Measurements from ENCODE around the gene MSL1. TPM values are rescaled to one million over a fixed set of nuclear protein-coding genes. Genes with fewer than 3 reads are reported as not detected.

Gene MSL1
- total and polyA plus RNA-seq, 2 donors (not counting 1 experiment from before 2014, with no cell fraction given) = 52.4 to 86.3 TPM

GRCh38 chr17:40106760-40107521 lies 14.8 kb upstream of the MSL1 start:
- Histone ChIP-seq H3K9ac (ENCODE audit: insufficient read depth, low read length) (no peak overlapping the region), H3K27ac (ENCODE audit: insufficient read depth, low read length) (peak overlapping the region; percentile 96), H3K27me3 (ENCODE audit: control insufficient read depth, insufficient read depth, low read length) (no peaks in the 10 kb centered on the region), H3K36me3 (ENCODE audit: control insufficient read depth, insufficient read depth, low read length) (no peaks in the 10 kb centered on the region), H3K79me2 (ENCODE audit: control insufficient read depth, insufficient read depth, low read length) (no peaks in the 10 kb centered on the region), H3K4me1 (ENCODE audit: control insufficient read depth, extremely low read depth, insufficient read depth, low read length) (peaks cover 44% of the 10 kb centered on the region), H2AFZ (ENCODE audit: low read length) (peak overlapping the region; percentile 42), H4K20me1 (ENCODE audit: control insufficient read depth, extremely low read depth, insufficient read depth, low read length) (no peaks in the 10 kb centered on the region), H3K9me3 (ENCODE audit: control insufficient read depth, insufficient read depth, low read depth, low read length) (no peaks in the 10 kb centered on the region), H3K4me3 (replicated peaks in 1 of 4; ENCODE audit: control extremely low read depth in 1 of 4, insufficient read depth in 1 of 4, low read depth in 3 of 4, low read length in 4 of 4) (no peak overlapping the region), H3K4me2 (ENCODE audit: extremely low read depth, insufficient read depth, low read length) (peak overlapping the region; percentile 45)
- TF ChIP-seq EZH2 (IDR thresholded peaks at IDR 0.05; ENCODE audit: low read length, missing control alignments) = no peak
- no peak for TF ChIP-seq CTCF (conservative IDR thresholded peaks at IDR 0.05 in 1 of 2, IDR thresholded peaks at IDR 0.05 in 1 of 2; ENCODE audit: low read depth in 1 of 2, low read length in 2 of 2)
- DNase-seq (ENCODE audit: low read depth in 2 of 2) = peak in 1 of 2 donors; percentile 53

GRCh38 chr17:40107522-40108174 lies 14.1 kb upstream of the MSL1 start:
- no peak overlapping the region for H3K4me3 ChIP-seq (replicated peaks in 1 of 4; ENCODE audit: control extremely low read depth in 1 of 4, insufficient read depth in 1 of 4, low read depth in 3 of 4, low read length in 4 of 4)
- H3K4me2 ChIP-seq (ENCODE audit: extremely low read depth, insufficient read depth, low read length) = peak overlapping the region; percentile 45
- no peaks in the 10 kb centered on the region for H3K79me2 ChIP-seq (ENCODE audit: control insufficient read depth, insufficient read depth, low read length)
- peaks cover 51% of the 10 kb centered on the region for H3K4me1 ChIP-seq (ENCODE audit: control insufficient read depth, extremely low read depth, insufficient read depth, low read length)
- peak overlapping the region; percentile 96 for H3K27ac ChIP-seq (ENCODE audit: insufficient read depth, low read length)
- H3K36me3 ChIP-seq (ENCODE audit: control insufficient read depth, insufficient read depth, low read length) = no peaks in the 10 kb centered on the region
- no peak for DNase-seq (ENCODE audit: low read depth in 2 of 2)
- H3K9me3 ChIP-seq (ENCODE audit: control insufficient read depth, insufficient read depth, low read depth, low read length) = no peaks in the 10 kb centered on the region
- peak overlapping the region; percentile 58 for H3K9ac ChIP-seq (ENCODE audit: insufficient read depth, low read length)
- no peaks in the 10 kb centered on the region for H3K27me3 ChIP-seq (ENCODE audit: control insufficient read depth, insufficient read depth, low read length)
- peak overlapping the region; percentile 47 for H2AFZ ChIP-seq (ENCODE audit: low read length)
- TF ChIP-seq EZH2 (IDR thresholded peaks at IDR 0.05; ENCODE audit: low read length, missing control alignments) (no peak), CTCF (conservative IDR thresholded peaks at IDR 0.05 in 1 of 2, IDR thresholded peaks at IDR 0.05 in 1 of 2; ENCODE audit: low read depth in 1 of 2, low read length in 2 of 2) (no peak)
- no peaks in the 10 kb centered on the region for H4K20me1 ChIP-seq (ENCODE audit: control insufficient read depth, extremely low read depth, insufficient read depth, low read length)

- Histone ChIP-seq H3K9me3 (ENCODE audit: control insufficient read depth, insufficient read depth, low read depth, low read length) (no peaks in the 10 kb centered on the region), H3K4me2 (ENCODE audit: extremely low read depth, insufficient read depth, low read length) (no peak overlapping the region), H3K4me1 (ENCODE audit: control insufficient read depth, extremely low read depth, insufficient read depth, low read length) (peaks cover 61% of the 10 kb centered on the region), H2AFZ (ENCODE audit: low read length) (no peak overlapping the region), H3K79me2 (ENCODE audit: control insufficient read depth, insufficient read depth, low read length) (no peaks in the 10 kb centered on the region), H3K9ac (ENCODE audit: insufficient read depth, low read length) (no peak overlapping the region), H3K4me3 (replicated peaks in 1 of 4; ENCODE audit: control extremely low read depth in 1 of 4, insufficient read depth in 1 of 4, low read depth in 3 of 4, low read length in 4 of 4) (no peak overlapping the region), H3K36me3 (ENCODE audit: control insufficient read depth, insufficient read depth, low read length) (no peaks in the 10 kb centered on the region), H3K27ac (ENCODE audit: insufficient read depth, low read length) (peak overlapping the region; percentile 96), H4K20me1 (ENCODE audit: control insufficient read depth, extremely low read depth, insufficient read depth, low read length) (no peaks in the 10 kb centered on the region), H3K27me3 (ENCODE audit: control insufficient read depth, insufficient read depth, low read length) (no peaks in the 10 kb centered on the region)
- TF ChIP-seq CTCF (conservative IDR thresholded peaks at IDR 0.05 in 1 of 2, IDR thresholded peaks at IDR 0.05 in 1 of 2; ENCODE audit: low read depth in 1 of 2, low read length in 2 of 2) = peak in 1 of 2 donors; percentile 5
- TF ChIP-seq EZH2 (IDR thresholded peaks at IDR 0.05; ENCODE audit: low read length, missing control alignments) = no peak
- DNase-seq (ENCODE audit: low read depth in 2 of 2) = no peak
Measured at GRCh38 chr17:40108970-40109824, 12.6 kb upstream of the MSL1 start.
